NOMO-1 (cell line): ENCODE data around the gene GALK2.

Source experiments
- DNase-seq, 2 experiments: peaks; one replicate each; lab custom pipeline; 2025; ENCODE audit not compliant: unreplicated experiment in 2 of 2; lab: John Stamatoyannopoulos, UW

The GALK2 gene

GRCh38 chr15:49278751-49279150 is 108.7 kb downstream of the GALK2 start:
- DNase-seq, result no peak

DNA sequence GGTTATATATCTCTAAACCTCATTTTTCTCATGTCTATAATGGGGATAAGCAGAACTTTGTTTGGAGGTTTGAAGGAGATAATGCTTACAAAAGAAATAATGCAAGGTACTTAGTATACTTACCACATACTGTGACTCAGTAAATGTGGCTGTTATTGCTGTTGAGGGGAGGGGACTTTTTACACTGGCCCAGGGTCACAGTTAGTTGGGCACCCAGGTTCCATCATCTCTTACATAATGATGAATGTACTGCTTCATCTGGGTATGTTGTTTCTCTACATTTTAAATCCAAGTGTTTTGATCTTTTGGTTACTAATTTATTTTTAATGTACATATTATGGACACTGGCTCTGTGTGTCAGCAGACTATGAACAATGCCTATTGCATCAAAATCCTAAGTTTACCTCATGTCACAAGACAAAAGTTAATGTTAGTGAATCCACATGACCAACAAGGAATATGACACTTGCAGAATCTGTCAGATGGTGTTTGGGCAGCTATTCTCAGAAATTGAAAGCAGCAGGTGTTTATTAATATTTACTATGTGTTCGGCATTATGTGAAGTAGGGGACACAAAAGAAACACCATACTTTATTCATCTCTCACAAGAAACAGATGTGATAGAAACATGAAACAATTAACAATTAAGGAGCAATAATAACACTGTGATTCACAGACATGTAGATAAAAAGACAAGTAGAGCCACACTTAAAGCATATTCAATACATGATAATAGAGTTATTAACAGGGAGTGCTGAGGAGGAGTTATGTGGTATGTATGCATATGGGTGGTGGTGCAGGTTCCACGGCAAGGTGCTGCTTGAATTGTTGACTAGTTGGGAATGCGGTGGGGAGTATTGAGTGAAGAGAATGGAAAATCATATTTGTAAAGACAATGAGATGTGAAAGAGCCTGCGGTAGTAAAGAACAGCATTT is 109.7 kb downstream of the GALK2 start:
- DNase-seq, result no peak

DNA sequence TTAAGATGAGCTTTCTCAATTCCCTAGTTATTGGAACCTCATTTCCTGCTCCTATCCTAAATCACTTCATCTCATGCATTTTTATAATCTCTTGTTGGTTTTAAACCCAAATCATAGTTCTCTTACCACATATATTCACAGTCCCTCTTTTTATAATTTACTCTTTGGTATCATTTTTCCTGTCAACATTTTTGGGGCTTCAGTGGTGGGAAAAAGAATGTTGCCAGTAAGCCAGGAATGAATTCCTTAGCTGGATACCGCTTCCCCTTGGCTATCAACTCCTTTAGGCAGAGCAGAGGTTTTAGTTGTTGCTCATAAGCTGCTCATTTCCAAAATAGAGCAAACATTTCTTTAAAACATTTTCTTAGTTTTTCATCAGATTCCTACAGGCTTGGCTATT is 112.3 kb downstream of the GALK2 start:
- DNase-seq, result no peak

GRCh38 chr15:49286649-49287404 is 116.8 kb downstream of the GALK2 start:
- no peak for DNase-seq

- DNase-seq, result no peak
These were observed 117.4 kb downstream of the GALK2 start for GRCh38 chr15:49287481-49287880.

GRCh38 chr15:49288391-49288790 is 118.3 kb downstream of the GALK2 start:
- DNase-seq, result no peak

DNA sequence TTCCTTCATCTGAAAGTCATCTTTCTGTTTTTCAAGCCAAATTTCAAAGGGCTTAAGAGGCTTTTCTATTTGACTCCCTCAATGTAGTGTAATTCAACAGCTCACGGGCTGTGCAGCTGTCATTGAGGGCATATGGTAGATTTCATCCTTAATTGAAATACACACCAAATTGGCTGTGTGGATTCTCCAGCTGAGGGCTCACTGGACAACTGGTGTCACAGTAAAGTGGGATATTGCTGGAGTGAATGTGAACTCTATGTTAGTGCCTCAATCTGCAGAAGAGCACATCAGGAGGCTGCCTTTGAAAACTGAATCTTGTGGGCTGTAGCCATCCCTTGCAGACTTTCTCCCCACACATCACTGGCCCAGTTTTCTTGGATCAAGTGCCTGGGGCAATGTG is 120.1 kb downstream of the GALK2 start:
- DNase-seq, result no peak

GRCh38 chr15:49293941-49294340 is 123.9 kb downstream of the GALK2 start:
- DNase-seq, result no peak

GRCh38 chr15:49296258-49296657 is 126.2 kb downstream of the GALK2 start:
- DNase-seq, result no peak

DNA sequence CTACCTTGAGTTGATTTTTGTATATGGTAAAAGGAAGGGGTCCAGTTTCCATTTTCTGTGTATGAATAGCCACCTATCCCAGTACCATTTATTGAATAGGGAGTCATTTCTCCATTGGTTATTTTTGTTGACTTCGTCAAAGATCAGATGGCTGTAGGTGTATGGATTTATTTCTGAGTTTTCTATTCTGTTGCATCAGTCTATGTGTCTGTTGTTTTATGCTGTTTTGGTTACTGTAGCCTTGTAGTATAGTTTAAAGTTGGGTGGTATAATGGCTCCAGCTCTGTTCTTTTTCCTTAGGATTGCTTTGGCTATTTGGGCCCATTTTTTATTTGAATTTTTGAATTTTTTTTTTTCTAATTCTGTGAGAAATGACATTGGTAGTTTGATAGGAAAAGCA is 127.5 kb downstream of the GALK2 start:
- no peak for DNase-seq

DNA sequence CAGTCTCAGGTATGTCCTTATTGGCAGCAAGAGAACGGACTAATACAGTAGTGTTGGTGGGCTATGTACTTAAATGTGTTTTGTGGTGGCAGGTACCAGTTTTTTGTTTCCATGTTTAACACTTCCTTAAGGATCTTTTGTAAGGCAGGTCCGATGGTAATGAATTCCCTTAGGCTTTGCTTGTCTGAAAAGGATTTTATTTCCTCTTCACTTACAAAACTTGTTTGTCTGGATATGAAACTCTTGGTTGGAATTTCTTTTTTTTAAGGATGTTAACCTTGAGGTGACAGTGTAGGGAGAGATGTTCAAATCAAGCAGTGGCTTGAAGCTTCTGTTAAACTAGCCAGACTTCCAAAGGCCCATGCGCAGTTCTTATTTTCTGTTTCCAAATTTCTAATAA is 130.8 kb downstream of the GALK2 start:
- no peak for DNase-seq

- no peak for DNase-seq
These were observed 131.5 kb downstream of the GALK2 start for GRCh38 chr15:49301562-49301961.

DNA sequence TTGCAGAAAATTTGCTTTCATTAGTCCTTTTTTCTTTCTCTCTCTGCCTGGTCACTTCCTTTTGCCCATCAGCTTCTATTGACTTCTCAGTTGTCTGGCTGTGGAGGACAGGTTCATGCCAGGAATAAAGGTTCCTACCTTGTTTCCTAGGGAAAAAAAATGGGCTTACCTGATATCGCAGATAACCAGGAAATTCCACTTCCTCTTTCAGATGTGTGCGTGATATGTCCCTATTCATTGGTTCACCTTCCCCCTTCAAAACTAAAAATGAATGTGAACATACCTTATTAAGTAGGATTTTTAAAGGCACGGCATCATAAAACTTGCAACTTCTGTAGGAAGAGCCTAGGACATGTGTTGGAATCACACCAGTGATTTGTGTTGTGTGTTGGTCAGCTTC is 133.0 kb downstream of the GALK2 start:
- no peak for DNase-seq

GRCh38 chr15:49306551-49306950 is 136.5 kb downstream of the GALK2 start:
- DNase-seq, result no peak

GRCh38 chr15:49308686-49309085 is 138.6 kb downstream of the GALK2 start:
- DNase-seq, result no peak

DNA sequence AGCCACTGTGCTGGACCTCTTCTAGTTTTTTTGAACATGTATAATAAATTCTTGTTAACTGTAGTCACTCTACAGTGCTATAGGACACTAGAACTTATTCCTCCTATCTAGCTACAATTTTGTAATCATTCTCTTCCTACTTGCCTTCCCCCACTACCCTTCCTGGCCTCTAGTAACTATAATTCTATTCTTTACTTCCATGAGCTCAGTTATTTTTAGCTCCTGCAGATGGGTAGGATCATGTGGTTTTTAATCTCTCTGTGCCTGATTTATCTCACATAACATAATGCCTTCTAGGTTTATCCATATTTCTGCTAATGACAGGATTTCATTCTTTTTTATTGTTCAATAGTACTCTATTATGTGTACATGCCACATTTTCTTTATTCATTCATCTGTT is 139.8 kb downstream of the GALK2 start:
- no peak for DNase-seq

DNA sequence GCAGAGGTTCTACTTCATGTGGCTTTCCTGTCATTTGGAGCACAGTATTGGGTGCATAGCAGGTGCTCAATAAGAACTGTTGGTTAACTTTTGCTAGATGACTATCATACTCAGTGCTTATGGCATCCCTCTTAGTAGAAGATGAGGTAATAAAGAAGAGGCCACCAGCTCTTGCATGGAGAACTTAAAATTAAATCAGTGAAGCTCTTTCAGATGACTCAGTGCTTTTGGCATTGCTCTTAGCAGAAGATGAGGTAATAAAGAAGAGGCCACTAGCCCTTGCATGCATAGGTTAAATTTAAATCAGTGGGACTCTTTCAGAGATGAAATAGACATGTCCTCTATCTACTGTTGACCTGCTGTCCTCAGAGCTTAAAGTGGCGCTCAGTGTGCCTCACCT is 143.6 kb downstream of the GALK2 start:
- DNase-seq, result peak in 1 of 2 experiments; percentile 22

DNA sequence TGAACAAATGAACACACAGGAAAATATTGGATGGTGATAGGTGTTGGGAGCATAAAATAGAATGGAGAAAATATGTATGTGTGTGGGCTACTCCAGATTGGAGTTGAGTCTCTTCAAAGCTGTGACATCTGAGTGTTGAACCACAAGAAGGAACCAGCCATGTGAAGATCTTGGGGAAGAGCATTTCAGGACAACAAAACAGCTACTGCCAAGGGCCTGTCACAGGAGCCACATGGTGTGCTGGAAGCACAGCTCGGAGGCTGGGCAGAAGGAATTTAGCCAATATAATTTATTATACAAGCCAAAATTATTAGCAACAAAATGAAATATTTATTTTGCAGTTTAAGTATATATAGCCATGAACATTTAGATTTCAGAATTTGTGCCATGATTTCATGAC is 144.7 kb downstream of the GALK2 start:
- no peak for DNase-seq

DNA sequence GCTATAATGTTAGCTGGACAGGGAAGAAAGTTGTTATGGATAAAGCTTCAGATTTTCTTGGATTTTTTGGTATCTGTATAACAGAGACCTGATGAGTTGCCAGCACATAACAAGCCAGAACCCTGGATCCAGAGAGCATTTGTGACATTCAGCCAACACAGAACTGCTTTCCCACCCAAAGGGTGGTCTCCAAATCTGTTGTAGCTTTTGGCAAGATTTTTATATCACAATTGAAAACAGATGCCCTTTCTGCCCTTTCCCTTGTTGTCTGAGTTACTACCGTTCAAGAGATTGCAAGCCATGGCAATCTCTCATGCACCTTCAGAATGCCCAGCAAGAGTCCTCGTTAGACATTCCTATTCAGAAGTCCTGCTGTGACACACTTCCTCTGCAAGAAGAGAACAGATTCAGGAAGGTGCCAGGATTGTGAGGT is 145.4 kb downstream of the GALK2 start:
- no peak for DNase-seq

- peak; percentile 19 to 74 for DNase-seq
These were observed 150.3 kb downstream of the GALK2 start for GRCh38 chr15:49320351-49320750.

GRCh38 chr15:49323207-49323606 is 153.2 kb downstream of the GALK2 start:
- no peak for DNase-seq

GRCh38 chr15:49327927-49328326 is 157.9 kb downstream of the GALK2 start:
- no peak for DNase-seq
